ENCODE results near the gene KRTAP5-9.
"Not testable (repeated sequence)": the region's sequence is repeated elsewhere in the genome, so short reads cannot be mapped to it uniquely, and the experiment has no call there.

KRTAP5-9 gene

GRCh38 chr11:71588314-71588713 is 40.1 kb downstream of the KRTAP5-9 start:
- not testable (repeated sequence) for DNase-seq

- DNase-seq: not testable (repeated sequence)
Observed at GRCh38 chr11:71588822-71589545, 40.8 kb downstream of the KRTAP5-9 start.

GRCh38 chr11:71589546-71589920 is 41.3 kb downstream of the KRTAP5-9 start:
- not testable (repeated sequence) for DNase-seq
